HFFc6 (cell line): ENCODE data around the gene REEP1. TPM values are rescaled to one million over a fixed set of nuclear protein-coding genes. Genes with fewer than 3 reads are reported as not detected.

Experiments
- DNase-seq: peaks from one replicate; pipeline ENCODE4 v3.0.0-alpha.2; 2018
- H3K27ac Mint-ChIP-seq: 2 replicates; pipeline ENCODE4 v1.8.0; 2020; ENCODE audit warnings: mild to moderate bottlenecking, mixed read lengths
- H3K27me3 Mint-ChIP-seq: 2 replicates; pipeline ENCODE4 v1.8.0; 2021; ENCODE audit warnings: mild to moderate bottlenecking, moderate library complexity, mixed read lengths; ENCODE audit not compliant: insufficient read depth
- H3K36me3 Mint-ChIP-seq: 2 replicates; pipeline ENCODE4 v1.8.0; 2021; ENCODE audit warnings: low read depth, mixed read lengths
- H3K4me1 Mint-ChIP-seq: 2 replicates; pipeline ENCODE4 v1.8.0; 2020; ENCODE audit warnings: low read depth, mixed read lengths
- H3K4me3 Mint-ChIP-seq: 2 replicates; pipeline ENCODE4 v1.8.0; 2020; ENCODE audit warnings: mild to moderate bottlenecking, moderate library complexity, mixed read lengths
- H3K9me3 Mint-ChIP-seq: 2 replicates; pipeline ENCODE4 v1.8.0; 2020; ENCODE audit warnings: mild to moderate bottlenecking, mixed read lengths
- total RNA-seq, 6 experiments: library from RNA; stranded (reverse); fragmentation: NEBNext Ultra II Directional; extraction: Animal tissue kit (Norgen Biotek cat#: 25700); gene quantifications; 2 replicates in 1 of 6; 3 replicates in 5 of 6; pipeline ENCODE4 v1.2.3, GENCODE V29; 2021
- TF ChIP-seq, protein P1 (sequence below): fragments of 200-600 bp; sonication (generic); IDR thresholded peaks from 2 replicates; pipeline ENCODE4 v1.5.0; 2021; ENCODE audit warnings: antibody characterized with exemption, mild to moderate bottlenecking

Gene REEP1
- total RNA-seq, 6 experiments from 2014 or later, result 0.07 to 0.23 (median 0.15) TPM

GRCh38 chr2:86368161-86368824 is 30.9 kb upstream of the REEP1 start:
- Mint-ChIP-seq H3K4me3 (peak overlapping the region; percentile 55), H3K36me3 (peaks cover 7% of the 10 kb centered on the region; the same call in 1 of the 2 replicates), H3K9me3 (no peaks in the 10 kb centered on the region; the same call in 1 of the 2 replicates), H3K27ac (no peak overlapping the region), H3K4me1 (peaks cover 26% of the 10 kb centered on the region), H3K27me3 (peaks cover 12% of the 10 kb centered on the region)
- TF ChIP-seq, protein P1, sequence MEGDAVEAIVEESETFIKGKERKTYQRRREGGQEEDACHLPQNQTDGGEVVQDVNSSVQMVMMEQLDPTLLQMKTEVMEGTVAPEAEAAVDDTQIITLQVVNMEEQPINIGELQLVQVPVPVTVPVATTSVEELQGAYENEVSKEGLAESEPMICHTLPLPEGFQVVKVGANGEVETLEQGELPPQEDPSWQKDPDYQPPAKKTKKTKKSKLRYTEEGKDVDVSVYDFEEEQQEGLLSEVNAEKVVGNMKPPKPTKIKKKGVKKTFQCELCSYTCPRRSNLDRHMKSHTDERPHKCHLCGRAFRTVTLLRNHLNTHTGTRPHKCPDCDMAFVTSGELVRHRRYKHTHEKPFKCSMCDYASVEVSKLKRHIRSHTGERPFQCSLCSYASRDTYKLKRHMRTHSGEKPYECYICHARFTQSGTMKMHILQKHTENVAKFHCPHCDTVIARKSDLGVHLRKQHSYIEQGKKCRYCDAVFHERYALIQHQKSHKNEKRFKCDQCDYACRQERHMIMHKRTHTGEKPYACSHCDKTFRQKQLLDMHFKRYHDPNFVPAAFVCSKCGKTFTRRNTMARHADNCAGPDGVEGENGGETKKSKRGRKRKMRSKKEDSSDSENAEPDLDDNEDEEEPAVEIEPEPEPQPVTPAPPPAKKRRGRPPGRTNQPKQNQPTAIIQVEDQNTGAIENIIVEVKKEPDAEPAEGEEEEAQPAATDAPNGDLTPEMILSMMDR, result peak; percentile 82
- DNase-seq, result peak; percentile 55

DNA sequence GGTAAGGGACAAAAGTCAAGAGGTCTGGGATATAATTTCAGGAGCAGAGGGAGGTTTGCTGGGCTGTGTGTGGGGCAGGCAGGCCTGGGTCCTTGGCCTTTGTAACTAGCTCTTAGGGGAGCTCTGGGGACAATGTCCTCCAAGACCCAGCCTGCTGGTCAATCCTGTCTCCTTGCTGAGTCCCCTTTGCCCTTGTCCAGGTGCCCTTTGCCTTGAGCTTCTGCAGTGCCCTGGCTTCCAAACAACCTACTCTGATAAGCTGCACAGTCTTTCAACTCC is 30.0 kb upstream of the REEP1 start:
- TF ChIP-seq, protein P1, result no peak
- H3K9me3 Mint-ChIP-seq, result no peaks in the 10 kb centered on the region; the same call in 1 of the 2 replicates
- peaks cover 7% of the 10 kb centered on the region; the same call in 1 of the 2 replicates for H3K36me3 Mint-ChIP-seq
- peaks cover 16% of the 10 kb centered on the region for H3K27me3 Mint-ChIP-seq
- no peak overlapping the region for H3K27ac Mint-ChIP-seq
- H3K4me3 Mint-ChIP-seq, result no peak overlapping the region
- no peak for DNase-seq
- H3K4me1 Mint-ChIP-seq, result peaks cover 26% of the 10 kb centered on the region

DNA sequence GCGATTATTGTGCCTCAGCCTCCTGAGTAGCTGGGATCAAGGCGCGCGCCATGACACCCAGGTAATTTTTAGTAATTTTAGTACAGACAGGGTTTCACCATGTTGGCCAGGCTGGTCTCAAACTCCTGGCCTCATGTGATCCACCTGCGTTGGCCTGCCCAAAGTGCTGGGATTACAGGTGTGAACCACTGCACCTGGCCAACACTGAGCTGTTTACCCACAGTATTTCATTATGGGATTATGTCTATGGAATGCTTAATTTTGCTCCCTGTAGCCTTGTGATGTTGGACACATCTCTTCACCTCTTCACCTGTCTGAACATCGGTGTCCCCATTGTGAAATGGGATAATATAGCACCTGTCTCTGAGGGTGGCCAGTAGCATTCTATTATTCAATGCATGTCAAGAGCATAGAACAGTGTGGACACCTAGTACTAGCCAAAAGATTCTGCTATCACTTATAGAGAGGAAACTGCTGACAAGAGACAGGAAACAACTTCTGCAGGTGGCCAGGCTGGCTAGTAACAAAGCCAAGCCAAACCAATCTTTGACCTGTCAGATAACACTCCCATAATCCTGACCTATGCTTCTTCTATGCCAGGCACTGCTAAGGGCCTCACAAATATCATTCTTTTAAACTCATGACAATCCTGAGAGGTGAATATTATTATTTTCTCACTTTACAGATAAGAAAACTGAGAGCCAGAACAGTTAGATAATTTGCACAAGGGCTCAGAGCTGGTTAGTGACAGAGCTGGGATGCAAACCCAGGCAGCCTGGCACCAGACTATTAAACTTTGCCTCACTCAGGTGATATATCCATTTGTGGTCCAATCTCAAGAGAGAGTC is 29.4 kb upstream of the REEP1 start:
- Mint-ChIP-seq H3K4me3 (no peak overlapping the region), H3K9me3 (no peaks in the 10 kb centered on the region; the same call in 1 of the 2 replicates), H3K4me1 (peaks cover 26% of the 10 kb centered on the region), H3K27me3 (peaks cover 19% of the 10 kb centered on the region), H3K36me3 (peaks cover 7% of the 10 kb centered on the region; the same call in 1 of the 2 replicates), H3K27ac (no peak overlapping the region)
- TF ChIP-seq, protein P1, result no peak
- no peak for DNase-seq

DNA sequence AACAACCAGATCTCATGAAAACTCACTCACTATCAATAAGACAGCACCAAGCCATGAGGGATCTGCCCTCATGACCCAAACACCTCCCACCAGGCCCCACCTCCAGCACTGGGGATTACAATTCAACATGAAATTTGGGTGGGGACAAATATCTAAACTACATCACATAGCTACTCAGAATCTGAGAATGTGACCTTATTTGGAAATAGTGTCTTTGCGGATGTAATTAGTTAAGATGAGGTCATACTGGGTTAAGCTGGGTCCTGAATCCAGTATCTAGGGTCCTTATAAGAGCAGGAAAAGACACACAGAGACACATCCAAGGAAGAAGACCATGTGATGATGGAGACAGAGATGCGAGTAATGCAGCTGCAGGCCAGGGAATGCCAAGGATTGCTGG is 27.5 kb upstream of the REEP1 start:
- Mint-ChIP-seq H3K36me3 (peaks cover 4% of the 10 kb centered on the region; the same call in 1 of the 2 replicates), H3K27ac (no peak overlapping the region), H3K4me3 (no peak overlapping the region), H3K27me3 (peaks cover 17% of the 10 kb centered on the region), H3K4me1 (peaks cover 26% of the 10 kb centered on the region), H3K9me3 (no peaks in the 10 kb centered on the region; the same call in 1 of the 2 replicates)
- no peak for DNase-seq
- TF ChIP-seq, protein P1, result no peak

DNA sequence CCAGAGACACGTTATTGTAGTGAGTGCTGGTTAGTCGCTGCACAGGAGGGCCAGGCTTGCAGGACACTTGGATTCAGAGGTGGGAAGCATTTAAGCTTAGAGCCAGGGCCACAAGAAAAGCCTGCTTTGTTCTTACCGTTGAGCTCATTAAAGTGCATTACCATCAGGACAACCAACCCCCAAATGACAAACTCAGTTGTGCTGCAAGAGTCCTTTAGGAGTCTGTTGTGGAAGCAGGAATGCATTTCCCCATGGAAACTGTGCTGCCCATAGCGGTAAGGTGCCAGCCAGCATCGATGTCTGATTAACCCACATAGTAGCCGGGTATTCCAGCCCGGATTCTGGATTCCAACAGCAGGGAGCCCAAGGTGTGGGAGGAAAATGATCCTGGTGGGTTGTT is 23.4 kb upstream of the REEP1 start:
- TF ChIP-seq, protein P1, result no peak
- DNase-seq, result no peak
- peaks cover 14% of the 10 kb centered on the region for H3K27me3 Mint-ChIP-seq
- no peak overlapping the region for H3K4me3 Mint-ChIP-seq
- H3K4me1 Mint-ChIP-seq, result peaks cover 13% of the 10 kb centered on the region
- H3K9me3 Mint-ChIP-seq, result no peaks in the 10 kb centered on the region
- no peak overlapping the region for H3K27ac Mint-ChIP-seq
- no peaks in the 10 kb centered on the region for H3K36me3 Mint-ChIP-seq
